HG03135 (cell line): ENCODE results near the gene C1QTNF9B.
"Not testable (repeated sequence)": the region's sequence is repeated elsewhere in the genome, so short reads cannot be mapped to it uniquely, and the experiment has no call there.

Experiments used
- ATAC-seq: cut with Tn5 transposase; IDR thresholded peaks from one replicate; pipeline ENCODE4 v1.9.1; 2021; ENCODE audit warnings: mild to moderate bottlenecking, moderate library complexity; ENCODE audit not compliant: unreplicated experiment

The C1QTNF9B gene

GRCh38 chr13:23897452-23897919 lies at the start of gene C1QTNF9B:
C1QTNF9B (minus strand) TSS chr13:23897502.
- ATAC-seq, result not testable (repeated sequence)

GRCh38 chr13:23946900-23947299 lies 49.6 kb upstream of the C1QTNF9B start:
- no peak for ATAC-seq

- ATAC-seq, result no peak
Measured at GRCh38 chr13:23946067-23946466, 48.8 kb upstream of the C1QTNF9B start.

- ATAC-seq, result no peak
Measured at GRCh38 chr13:23945612-23946011, 48.3 kb upstream of the C1QTNF9B start.

GRCh38 chr13:23941211-23941610 lies 43.9 kb upstream of the C1QTNF9B start:
- ATAC-seq, result no peak

- ATAC-seq, result not testable (repeated sequence)
Measured at GRCh38 chr13:23939666-23940065, 42.4 kb upstream of the C1QTNF9B start.

- ATAC-seq, result no peak
Measured at GRCh38 chr13:23934520-23934919, 37.2 kb upstream of the C1QTNF9B start.

- ATAC-seq, result no peak
Measured at GRCh38 chr13:23928985-23929384, 31.7 kb upstream of the C1QTNF9B start.

GRCh38 chr13:23923031-23923430 lies 25.7 kb upstream of the C1QTNF9B start:
- ATAC-seq, result no peak

GRCh38 chr13:23922005-23922932 lies 25.0 kb upstream of the C1QTNF9B start:
- ATAC-seq, result no peak

GRCh38 chr13:23921451-23921888 lies 24.2 kb upstream of the C1QTNF9B start:
- ATAC-seq, result no peak

GRCh38 chr13:23919006-23919405 lies 21.7 kb upstream of the C1QTNF9B start:
- no peak for ATAC-seq

GRCh38 chr13:23918208-23918607 lies 20.9 kb upstream of the C1QTNF9B start:
- ATAC-seq, result no peak

GRCh38 chr13:23915308-23915707 lies 18.0 kb upstream of the C1QTNF9B start:
- ATAC-seq, result no peak

- no peak for ATAC-seq
Measured at GRCh38 chr13:23912469-23912868, 15.2 kb upstream of the C1QTNF9B start.

- ATAC-seq, result no peak
Measured at GRCh38 chr13:23909606-23910005, 12.3 kb upstream of the C1QTNF9B start.

GRCh38 chr13:23905766-23906165 lies 8.5 kb upstream of the C1QTNF9B start:
- no peak for ATAC-seq

GRCh38 chr13:23903906-23904280 lies 6.6 kb upstream of the C1QTNF9B start:
- ATAC-seq, result no peak

- no peak for ATAC-seq
Measured at GRCh38 chr13:23902975-23903905, 5.9 kb upstream of the C1QTNF9B start.

- no peak for ATAC-seq
Measured at GRCh38 chr13:23901365-23901764, 4.1 kb upstream of the C1QTNF9B start.

GRCh38 chr13:23899555-23899954 lies 2.3 kb upstream of the C1QTNF9B start:
- no peak for ATAC-seq
